NCI-H82 (cell line): ENCODE results near the gene NUDCD2.
A peak's percentile ranks its signal among the peaks of the same experiment; 100 is the strongest.
"Not testable (repeated sequence)": the region's sequence is repeated elsewhere in the genome, so short reads cannot be mapped to it uniquely, and the experiment has no call there.

Experiments
- DNase-seq: peaks from one replicate; lab custom pipeline; 2025; lab: John Stamatoyannopoulos, UW

NUDCD2 gene

GRCh38 chr5:163467682-163468081, 7.8 kb upstream of the NUDCD2 start:
- no peak for DNase-seq

- DNase-seq: no peak
Measured at GRCh38 chr5:163463063-163463435, 3.1 kb upstream of the NUDCD2 start.

- DNase-seq: peak; percentile 89
Measured at GRCh38 chr5:163460562-163461171, 765 bp upstream of the NUDCD2 start, which contains the start of gene HMMR. Gene HMMR, plus strand, starts transcription at chr5:163460632. Its CDS starts 61 bp downstream, at chr5:163460693.

- DNase-seq: no peak
Measured at GRCh38 chr5:163459462-163459818, 462 bp downstream of the NUDCD2 start.

- DNase-seq: peak; percentile 31
Measured at GRCh38 chr5:163458778-163459385, 1.0 kb downstream of the NUDCD2 start.

- no peak for DNase-seq
Measured at GRCh38 chr5:163456840-163457239, 3.1 kb downstream of the NUDCD2 start.

GRCh38 chr5:163456029-163456589, 3.8 kb downstream of the NUDCD2 start:
- DNase-seq: no peak

- not testable (repeated sequence) for DNase-seq
Measured at GRCh38 chr5:163455406-163455805, 4.5 kb downstream of the NUDCD2 start.

GRCh38 chr5:163453705-163454104, 6.2 kb downstream of the NUDCD2 start:
- no peak for DNase-seq

- DNase-seq: no peak
Measured at GRCh38 chr5:163451489-163451888, 8.4 kb downstream of the NUDCD2 start.

GRCh38 chr5:163448491-163448890, 11.4 kb downstream of the NUDCD2 start:
- no peak for DNase-seq

- DNase-seq: no peak
Measured at GRCh38 chr5:163447875-163448274, 12.0 kb downstream of the NUDCD2 start.

GRCh38 chr5:163447191-163447590, 12.7 kb downstream of the NUDCD2 start:
- no peak for DNase-seq

GRCh38 chr5:163445345-163445744, 14.6 kb downstream of the NUDCD2 start:
- no peak for DNase-seq

- no peak for DNase-seq
Measured at GRCh38 chr5:163444526-163444925, 15.4 kb downstream of the NUDCD2 start.

GRCh38 chr5:163440954-163441353, 18.9 kb downstream of the NUDCD2 start:
- DNase-seq: no peak

GRCh38 chr5:163439092-163439425, 20.8 kb downstream of the NUDCD2 start:
- peak; percentile 68 for DNase-seq

- peak; percentile 98 for DNase-seq
Measured at GRCh38 chr5:163437309-163438182, 22.4 kb downstream of the NUDCD2 start, which contains the start of gene CCNG1. Gene CCNG1, plus strand, starts transcription at chr5:163437595. Its CDS starts 1,662 bp downstream, at chr5:163439257.

GRCh38 chr5:163437011-163437308, 22.9 kb downstream of the NUDCD2 start:
- DNase-seq: no peak

- DNase-seq: peak; percentile 55
Measured at GRCh38 chr5:163436515-163436914, 23.4 kb downstream of the NUDCD2 start.

GRCh38 chr5:163434401-163434866, 25.5 kb downstream of the NUDCD2 start:
- no peak for DNase-seq

- no peak for DNase-seq
Measured at GRCh38 chr5:163433271-163433670, 26.6 kb downstream of the NUDCD2 start.

- no peak for DNase-seq
Measured at GRCh38 chr5:163432544-163432943, 27.4 kb downstream of the NUDCD2 start.
